ENCODE data around the gene ARMC5. TPM values are rescaled to one million over a fixed set of nuclear protein-coding genes. Genes with fewer than 3 reads are reported as not detected.

The ARMC5 gene
- total RNA-seq, 1 experiment from 2014 or later: 11.8 TPM

DNA sequence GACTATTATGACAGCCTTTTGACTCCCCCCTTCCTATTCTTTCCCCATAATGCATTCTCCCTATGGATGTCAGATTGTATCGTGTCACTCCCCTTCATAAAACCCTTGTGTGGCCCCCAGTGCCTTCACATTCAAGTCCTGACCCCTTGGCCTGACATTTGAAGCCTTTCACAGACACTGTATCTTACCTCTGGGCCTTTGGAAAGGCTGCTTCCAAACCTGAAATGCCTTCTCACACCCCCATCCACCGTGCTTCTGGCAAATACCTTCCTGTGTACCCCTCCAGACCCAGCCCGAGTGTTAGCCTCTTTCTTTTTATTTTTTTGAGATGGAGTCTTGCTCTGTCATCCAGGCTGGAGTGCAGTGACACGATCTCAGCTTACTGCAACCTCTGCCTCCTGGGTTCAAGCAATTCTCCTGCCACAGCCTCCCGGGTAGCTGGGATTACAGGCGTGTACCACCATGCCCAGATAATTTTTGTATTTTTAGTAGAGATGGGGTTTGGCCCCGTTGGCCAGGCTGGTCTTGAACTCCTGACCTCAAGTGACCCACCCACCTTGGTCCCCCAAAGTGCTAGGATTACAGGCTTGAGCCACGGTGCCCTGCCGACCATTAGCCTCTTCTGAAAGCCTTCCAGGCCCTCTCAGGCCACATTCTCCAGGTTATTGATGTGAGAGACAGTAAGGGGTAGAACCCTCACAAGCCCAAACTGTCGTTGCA, 2.1 kb downstream of the ARMC5 start:
- H3K9ac ChIP-seq (ENCODE audit: low read length): no peak overlapping the region
- DNase-seq (ENCODE audit: low read depth, low spot score) (no peak), ATAC-seq (no peak)
- POLR2A ChIA-PET: interaction anchor here (2.1 kb wide), 3 partner anchors 251 to 412 kb away, joined by 6 to 12 read pairs (median 7); partner anchors contain the start of genes KAT8 and ZNF267
- RAD21 ChIA-PET (ENCODE audit: low non-redundant PET in 1 of 2, low total read pairs in 2 of 2, uncharacterized antibody in 2 of 2, unreplicated experiment in 2 of 2): no interaction called here
- H3K4me3 ChIP-seq (replicated peaks in 1 of 2; ENCODE audit: low read depth in 1 of 2, low read length in 2 of 2): no peak overlapping the region
- no peaks in the 10 kb centered on the region for H3K27me3 ChIP-seq (ENCODE audit: insufficient read depth, low read length)
- no peaks in the 10 kb centered on the region for H4K20me1 ChIP-seq (ENCODE audit: insufficient read depth)
- peak overlapping the region; percentile 84; the same call in 1 of the 2 replicates for H3K4me2 ChIP-seq (ENCODE audit: low read length)
- H3K36me3 ChIP-seq (ENCODE audit: control insufficient read depth in 1 of 2, insufficient read depth in 2 of 2, low read length in 2 of 2): no peaks in the 10 kb centered on the region
- peaks cover 25% of the 10 kb centered on the region for H3K79me2 ChIP-seq (ENCODE audit: insufficient read depth, low read length)
- intact Hi-C loops (cut with micrococcal nuclease): no loop called here
- no peaks in the 10 kb centered on the region for H3K9me3 ChIP-seq (ENCODE audit: control insufficient read depth in 1 of 2, insufficient read depth in 1 of 2, low read depth in 1 of 2, low read length in 2 of 2)
- CTCF ChIA-PET: interaction anchor here (0.7 to 3.4 kb wide), 18 partner anchors 8 to 508 kb away, joined by 3 to 32 read pairs (median 7); partner anchors contain the start of genes HSD3B7, KAT8, TGFB1I1 and ZNF267
- H3K27ac ChIP-seq (ENCODE audit: low read depth, low read length): no peak overlapping the region
- no TSS peak for BruUV-seq (replicated peaks)
- TF ChIP-seq, protein P1, sequence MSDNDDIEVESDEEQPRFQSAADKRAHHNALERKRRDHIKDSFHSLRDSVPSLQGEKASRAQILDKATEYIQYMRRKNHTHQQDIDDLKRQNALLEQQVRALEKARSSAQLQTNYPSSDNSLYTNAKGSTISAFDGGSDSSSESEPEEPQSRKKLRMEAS (IDR thresholded peaks at IDR 0.05): no peak
- no peak for TF ChIP-seq FOSL1 (IDR thresholded peaks at IDR 0.05; ENCODE audit: low read depth)
- TF ChIP-seq CBX3 (IDR thresholded peaks at IDR 0.05; ENCODE audit: low read depth): no peak
- no peak for TF ChIP-seq CEBPB (IDR thresholded peaks at IDR 0.05; ENCODE audit: low read depth)
- no peak for TF ChIP-seq EGR1 (IDR thresholded peaks at IDR 0.05; ENCODE audit: low read depth)
- TF ChIP-seq SP1 (IDR thresholded peaks at IDR 0.05; ENCODE audit: low read depth): no peak
- TF ChIP-seq RAD21 (IDR thresholded peaks at IDR 0.05; ENCODE audit: low read depth): no peak
- TF ChIP-seq, protein P2, sequence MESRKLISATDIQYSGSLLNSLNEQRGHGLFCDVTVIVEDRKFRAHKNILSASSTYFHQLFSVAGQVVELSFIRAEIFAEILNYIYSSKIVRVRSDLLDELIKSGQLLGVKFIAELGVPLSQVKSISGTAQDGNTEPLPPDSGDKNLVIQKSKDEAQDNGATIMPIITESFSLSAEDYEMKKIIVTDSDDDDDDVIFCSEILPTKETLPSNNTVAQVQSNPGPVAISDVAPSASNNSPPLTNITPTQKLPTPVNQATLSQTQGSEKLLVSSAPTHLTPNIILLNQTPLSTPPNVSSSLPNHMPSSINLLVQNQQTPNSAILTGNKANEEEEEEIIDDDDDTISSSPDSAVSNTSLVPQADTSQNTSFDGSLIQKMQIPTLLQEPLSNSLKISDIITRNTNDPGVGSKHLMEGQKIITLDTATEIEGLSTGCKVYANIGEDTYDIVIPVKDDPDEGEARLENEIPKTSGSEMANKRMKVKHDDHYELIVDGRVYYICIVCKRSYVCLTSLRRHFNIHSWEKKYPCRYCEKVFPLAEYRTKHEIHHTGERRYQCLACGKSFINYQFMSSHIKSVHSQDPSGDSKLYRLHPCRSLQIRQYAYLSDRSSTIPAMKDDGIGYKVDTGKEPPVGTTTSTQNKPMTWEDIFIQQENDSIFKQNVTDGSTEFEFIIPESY (IDR thresholded peaks at IDR 0.05; ENCODE audit: extremely low read depth, insufficient replicate concordance, low read length): no peak
- TF ChIP-seq SIN3A (IDR thresholded peaks at IDR 0.05; ENCODE audit: low read depth): no peak
- TF ChIP-seq ZNF274 (IDR thresholded peaks at IDR 0.05; ENCODE audit: low read depth, low read length): no peak
- no peak for TF ChIP-seq TCF7L2 (IDR thresholded peaks at IDR 0.05; ENCODE audit: borderline replicate concordance, extremely low read depth, insufficient read depth, insufficient read length)
- TF ChIP-seq YY1 (IDR thresholded peaks at IDR 0.05; ENCODE audit: extremely low read depth, insufficient replicate concordance, low read depth, low read length): no peak
- no peaks in the 10 kb centered on the region for H3K9me2 ChIP-seq (ENCODE audit: insufficient read depth)
- no peak overlapping the region for H2AFZ ChIP-seq (ENCODE audit: low read depth, low read length, poor library complexity, severe bottlenecking)
- H3K4me1 ChIP-seq (ENCODE audit: control insufficient read depth in 1 of 2, insufficient read depth in 2 of 2, low read length in 2 of 2): peaks cover 3 to 30% of the 10 kb centered on the region in 2 experiments; a peak in 3 of 4 replicates

Data from HCT116 (cell line).